Upper lobe of right lung (tissue), 1 donor: ENCODE data around the gene TSHZ1. TPM values are rescaled to one million over a fixed set of nuclear protein-coding genes. Genes with fewer than 3 reads are reported as not detected.

Source experiments
- ATAC-seq: fragments of 200-7000 bp; cut with Tn5 transposase; one replicate; pipeline ENCODE4 v1.9.1; 2020; ENCODE audit warnings: mild to moderate bottlenecking, moderate library complexity
- DNase-seq: peaks from one replicate; pipeline ENCODE4 v3.0.0-alpha.2; 2020
- H3K27ac ChIP-seq: fragments of 200-600 bp; one replicate; pipeline ENCODE4 v1.8.0; 2022
- H3K27me3 ChIP-seq: fragments of 200-600 bp; one replicate; pipeline ENCODE4 v1.8.0; 2022; ENCODE audit warnings: mild to moderate bottlenecking
- H3K36me3 ChIP-seq: fragments of 200-600 bp; one replicate; pipeline ENCODE4 v1.8.0; 2022
- H3K4me1 ChIP-seq: fragments of 200-600 bp; one replicate; pipeline ENCODE4 v1.8.0; 2022
- H3K4me3 ChIP-seq: fragments of 200-600 bp; one replicate; pipeline ENCODE4 v1.8.0; 2022; ENCODE audit warnings: mild to moderate bottlenecking
- H3K9me3 ChIP-seq: fragments of 200-600 bp; one replicate; pipeline ENCODE4 v1.8.0; 2022
- intact Hi-C: fragments of 100-400 bp; cut with DNase I; formaldehyde crosslinking; loops from one replicate; pipeline ENCODE4 v1.11.0; 2022
- total RNA-seq: library from RNA; stranded (reverse); fragmentation: NEBNext Ultra II Directional; extraction: Animal tissue kit (Norgen Biotek cat#: 25700); gene quantifications from one replicate; pipeline ENCODE4 v1.2.1, GENCODE V29; 2021
- TF ChIP-seq, protein P1 (sequence below): fragments of 200-600 bp; IDR thresholded peaks from one replicate; pipeline ENCODE4 v1.8.0; 2022; ENCODE audit warnings: antibody characterized with exemption
- donor health status: DM: no; HTN: yes; CAD: no; lungs with severe emphysema.

Gene TSHZ1
- total RNA-seq, 1 donor from 2014 or later = 17.3 TPM

DNA sequence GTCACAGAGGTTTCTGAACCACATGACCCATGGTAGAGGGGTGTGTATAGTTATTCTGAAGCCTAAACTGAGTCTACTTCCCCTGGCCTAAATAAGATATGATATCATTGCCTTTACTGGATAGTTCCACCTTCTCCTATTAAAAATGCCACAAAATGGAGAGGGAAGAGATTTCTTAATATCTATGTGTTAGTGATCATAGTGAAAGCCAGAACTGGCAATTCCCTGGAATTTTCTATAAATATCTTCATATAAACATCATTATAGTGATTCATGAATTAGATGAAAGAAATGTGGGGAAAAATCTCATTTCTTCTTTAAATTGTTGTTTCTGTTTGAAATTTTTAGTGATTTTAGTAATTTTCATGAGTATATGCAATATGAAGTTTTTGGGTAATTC is 45.8 kb downstream of the TSHZ1 start:
- H3K4me1 ChIP-seq = peaks cover 29% of the 10 kb centered on the region
- H3K9me3 ChIP-seq = no peaks in the 10 kb centered on the region
- H3K36me3 ChIP-seq = no peaks in the 10 kb centered on the region
- no peak for DNase-seq
- no peak for ATAC-seq
- H3K4me3 ChIP-seq = no peak overlapping the region
- TF ChIP-seq, protein P1, sequence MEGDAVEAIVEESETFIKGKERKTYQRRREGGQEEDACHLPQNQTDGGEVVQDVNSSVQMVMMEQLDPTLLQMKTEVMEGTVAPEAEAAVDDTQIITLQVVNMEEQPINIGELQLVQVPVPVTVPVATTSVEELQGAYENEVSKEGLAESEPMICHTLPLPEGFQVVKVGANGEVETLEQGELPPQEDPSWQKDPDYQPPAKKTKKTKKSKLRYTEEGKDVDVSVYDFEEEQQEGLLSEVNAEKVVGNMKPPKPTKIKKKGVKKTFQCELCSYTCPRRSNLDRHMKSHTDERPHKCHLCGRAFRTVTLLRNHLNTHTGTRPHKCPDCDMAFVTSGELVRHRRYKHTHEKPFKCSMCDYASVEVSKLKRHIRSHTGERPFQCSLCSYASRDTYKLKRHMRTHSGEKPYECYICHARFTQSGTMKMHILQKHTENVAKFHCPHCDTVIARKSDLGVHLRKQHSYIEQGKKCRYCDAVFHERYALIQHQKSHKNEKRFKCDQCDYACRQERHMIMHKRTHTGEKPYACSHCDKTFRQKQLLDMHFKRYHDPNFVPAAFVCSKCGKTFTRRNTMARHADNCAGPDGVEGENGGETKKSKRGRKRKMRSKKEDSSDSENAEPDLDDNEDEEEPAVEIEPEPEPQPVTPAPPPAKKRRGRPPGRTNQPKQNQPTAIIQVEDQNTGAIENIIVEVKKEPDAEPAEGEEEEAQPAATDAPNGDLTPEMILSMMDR = no peak
- H3K27me3 ChIP-seq = no peaks in the 10 kb centered on the region
- intact Hi-C loops = no loop called here
- H3K27ac ChIP-seq = no peak overlapping the region

DNA sequence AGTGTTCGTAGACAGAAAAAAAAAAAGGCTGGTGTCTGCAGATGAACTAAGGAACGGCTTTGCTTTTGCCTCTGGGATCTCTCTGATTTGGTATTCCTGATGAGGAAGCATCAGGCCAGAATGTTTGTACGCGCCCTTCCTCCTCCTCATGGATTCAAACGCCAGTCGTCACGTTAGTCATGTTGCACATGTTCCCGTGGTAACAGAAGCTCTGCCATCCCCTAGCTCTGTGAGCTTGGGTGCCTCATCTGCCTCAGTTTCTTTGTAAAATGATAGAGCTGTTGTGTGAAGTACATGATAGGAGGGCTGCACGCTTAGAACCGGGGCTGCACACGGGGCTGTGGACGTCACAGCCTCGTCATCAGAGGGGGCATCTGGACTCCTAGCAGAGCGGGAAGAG is 47.0 kb downstream of the TSHZ1 start:
- Histone ChIP-seq H3K4me1 (peaks cover 25% of the 10 kb centered on the region), H3K9me3 (no peaks in the 10 kb centered on the region), H3K27me3 (no peaks in the 10 kb centered on the region), H3K4me3 (no peak overlapping the region), H3K36me3 (no peaks in the 10 kb centered on the region), H3K27ac (peak overlapping the region; percentile 21)
- ATAC-seq (no peak), DNase-seq (no peak)
- TF ChIP-seq, protein P1 = no peak
- intact Hi-C loops = no loop called here

DNA sequence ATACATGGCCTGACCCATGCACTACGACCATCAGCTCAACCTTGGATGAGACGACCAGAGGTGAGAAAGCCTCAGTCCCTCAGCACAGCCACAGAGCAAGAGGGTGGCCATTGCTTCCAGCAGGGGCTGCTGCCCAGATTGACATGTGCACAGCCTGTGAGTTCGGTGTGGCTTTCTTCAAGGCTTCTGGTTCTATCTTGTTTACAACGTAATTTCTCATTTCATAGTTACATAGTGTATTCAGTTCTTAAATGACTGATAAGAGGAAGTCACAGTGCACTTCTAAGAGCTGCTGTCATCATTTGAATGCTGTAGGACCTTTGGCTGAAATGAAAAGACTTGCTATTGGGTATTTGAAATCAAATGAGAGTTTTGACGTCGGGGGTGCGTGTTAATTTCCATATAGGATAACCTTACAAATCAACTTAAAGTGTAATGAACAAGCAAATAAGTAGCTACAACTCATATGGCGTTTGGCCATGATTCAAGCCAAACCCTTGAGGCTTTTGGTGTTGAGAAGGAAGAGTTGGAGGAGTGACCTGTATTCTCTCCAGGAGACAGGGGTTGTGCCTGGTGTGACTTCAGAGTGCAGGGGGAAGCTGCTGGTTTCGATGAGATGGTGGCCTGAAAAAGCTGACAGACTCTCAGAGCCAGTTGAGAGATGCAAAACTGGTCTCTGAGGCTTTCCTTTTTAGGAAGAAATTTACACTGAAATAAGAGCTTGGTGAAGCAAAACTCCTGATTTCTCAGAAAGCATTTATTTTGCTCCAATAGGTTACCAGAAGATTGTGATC is 51.0 kb downstream of the TSHZ1 start:
- Histone ChIP-seq H3K4me3 (no peak overlapping the region), H3K27ac (no peak overlapping the region), H3K4me1 (peaks cover 4% of the 10 kb centered on the region), H3K9me3 (no peaks in the 10 kb centered on the region), H3K36me3 (no peaks in the 10 kb centered on the region), H3K27me3 (no peaks in the 10 kb centered on the region)
- DNase-seq (no peak), ATAC-seq (no peak)
- TF ChIP-seq, protein P1 = no peak
- intact Hi-C loops = no loop called here

DNA sequence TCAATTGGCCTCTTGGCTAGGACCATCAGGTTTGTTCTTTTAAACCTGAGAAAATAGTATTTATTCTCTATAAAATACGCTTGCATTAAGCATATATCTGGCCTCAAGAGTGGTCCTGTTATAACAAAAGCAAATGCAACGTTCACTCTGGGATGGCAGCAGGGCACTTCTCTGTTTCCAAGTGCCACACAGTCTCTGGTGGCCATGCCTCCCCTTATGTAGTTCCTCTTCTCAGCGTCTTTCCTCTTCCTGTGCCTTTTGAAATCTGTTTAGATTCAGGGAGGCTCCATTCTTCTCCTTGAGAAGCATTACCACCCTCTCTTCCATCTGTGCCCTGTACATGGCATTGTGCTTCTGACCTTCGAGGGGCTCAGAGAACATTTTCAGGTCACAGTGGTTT is 51.9 kb downstream of the TSHZ1 start:
- no peaks in the 10 kb centered on the region for H3K36me3 ChIP-seq
- no peak overlapping the region for H3K4me3 ChIP-seq
- TF ChIP-seq, protein P1 = no peak
- H3K27ac ChIP-seq = no peak overlapping the region
- no peak for DNase-seq
- no peaks in the 10 kb centered on the region for H3K9me3 ChIP-seq
- no peaks in the 10 kb centered on the region for H3K4me1 ChIP-seq
- no peak for ATAC-seq
- intact Hi-C loops = no loop called here
- no peaks in the 10 kb centered on the region for H3K27me3 ChIP-seq

DNA sequence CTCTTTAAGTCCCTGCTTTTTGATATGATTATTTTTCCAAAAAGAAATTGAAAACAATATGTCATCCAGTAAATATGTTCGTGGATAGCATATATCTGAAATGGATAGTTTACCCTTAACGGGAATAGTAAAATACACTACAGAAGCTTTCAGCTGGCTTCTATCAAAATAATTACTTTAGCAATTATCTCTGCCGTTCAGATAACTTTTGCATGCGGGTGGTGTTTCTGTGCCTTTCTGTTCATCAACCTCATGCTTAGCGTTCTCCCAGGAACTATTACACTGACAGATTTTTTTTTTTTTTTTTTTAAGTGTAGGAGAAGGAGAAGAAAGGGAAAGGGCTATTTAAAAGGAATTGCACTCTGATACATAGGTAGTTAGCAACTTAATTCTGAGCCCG is 53.6 kb downstream of the TSHZ1 start:
- Histone ChIP-seq H3K9me3 (no peaks in the 10 kb centered on the region), H3K27ac (no peak overlapping the region), H3K27me3 (no peaks in the 10 kb centered on the region), H3K4me3 (no peak overlapping the region), H3K36me3 (no peaks in the 10 kb centered on the region), H3K4me1 (no peaks in the 10 kb centered on the region)
- ATAC-seq = no peak
- intact Hi-C loops = no loop called here
- no peak for DNase-seq
- TF ChIP-seq, protein P1 = no peak
